ENCODE data around the gene TMOD1. TPM values are rescaled to one million over a fixed set of nuclear protein-coding genes. Genes with fewer than 3 reads are reported as not detected.
"Not testable (repeated sequence)": the region's sequence is repeated elsewhere in the genome, so short reads cannot be mapped to it uniquely, and the experiment has no call there.

Gene TMOD1
- total RNA-seq, 2 experiments from 2014 or later: 1.5 to 1.8 TPM

GRCh38 chr9:97572196-97572891 lies 70.9 kb downstream of the TMOD1 start:
- no peak overlapping the region for H3K27ac Mint-ChIP-seq
- H3K9me3 Mint-ChIP-seq: no peaks in the 10 kb centered on the region
- peaks cover 5% of the 10 kb centered on the region for H3K27me3 Mint-ChIP-seq
- ChIA-PET CTCF (interaction anchor here (1.5 kb wide), 1 partner anchor 26 kb away, joined by 5 read pairs; no protein-coding TSS in a partner anchor), POLR2A (no interaction called here)
- H3K36me3 Mint-ChIP-seq (ENCODE audit: low read depth): peaks cover 3% of the 10 kb centered on the region
- peaks cover 17% of the 10 kb centered on the region for H3K4me1 Mint-ChIP-seq
- no peak for DNase-seq
- H3K4me3 Mint-ChIP-seq: no peak overlapping the region

- no peak overlapping the region for H3K4me3 Mint-ChIP-seq
- H3K36me3 Mint-ChIP-seq (ENCODE audit: low read depth): peaks cover 3% of the 10 kb centered on the region
- H3K9me3 Mint-ChIP-seq: no peaks in the 10 kb centered on the region
- POLR2A ChIA-PET: no interaction called here
- no peak overlapping the region for H3K27ac Mint-ChIP-seq
- peaks cover 5% of the 10 kb centered on the region for H3K27me3 Mint-ChIP-seq
- no peak for DNase-seq
- H3K4me1 Mint-ChIP-seq: peaks cover 17% of the 10 kb centered on the region
- CTCF ChIA-PET: interaction anchor here (1.5 kb wide), 1 partner anchor 26 kb away, joined by 5 read pairs; no protein-coding TSS in a partner anchor
These were observed 71.5 kb downstream of the TMOD1 start for GRCh38 chr9:97572892-97573365.

- H3K4me1 Mint-ChIP-seq: peaks cover 17% of the 10 kb centered on the region
- no peak overlapping the region for H3K27ac Mint-ChIP-seq
- H3K4me3 Mint-ChIP-seq: no peak overlapping the region
- ChIA-PET CTCF (interaction anchor here (1.5 kb wide), 1 partner anchor 25 kb away, joined by 5 read pairs; no protein-coding TSS in a partner anchor), POLR2A (no interaction called here)
- peaks cover 4% of the 10 kb centered on the region for H3K27me3 Mint-ChIP-seq
- peaks cover 3% of the 10 kb centered on the region for H3K36me3 Mint-ChIP-seq (ENCODE audit: low read depth)
- H3K9me3 Mint-ChIP-seq: no peaks in the 10 kb centered on the region
- DNase-seq: no peak
These were observed 72.1 kb downstream of the TMOD1 start for GRCh38 chr9:97573482-97574073.

- peaks cover 17% of the 10 kb centered on the region for H3K4me1 Mint-ChIP-seq
- H3K4me3 Mint-ChIP-seq; DNase-seq; H3K27me3 Mint-ChIP-seq; H3K36me3 Mint-ChIP-seq (ENCODE audit: low read depth); H3K9me3 Mint-ChIP-seq; H3K27ac Mint-ChIP-seq: not testable (repeated sequence)
- ChIA-PET CTCF (interaction anchor here (0.6 to 2.6 kb wide), 3 partner anchors 24 to 86 kb away, joined by 3 to 11 read pairs (median 4); partner anchors contain the start of genes NCBP1 and TSTD2), POLR2A (interaction anchor here (1.5 kb wide), 1 partner anchor 60 kb away, joined by 7 read pairs; the partner anchor contains the start of genes NCBP1 and TSTD2)
These were observed 72.7 kb downstream of the TMOD1 start for GRCh38 chr9:97574101-97574571.

- ChIA-PET POLR2A (interaction anchor here (0.9 to 1.5 kb wide), 3 partner anchors 14 to 101 kb away, joined by 3 to 7 read pairs (median 4); partner anchors contain the start of genes NCBP1 and TSTD2), CTCF (interaction anchor here (0.6 to 2.6 kb wide), 4 partner anchors 24 to 1009 kb away, joined by 3 to 11 read pairs (median 4); partner anchors contain the start of genes NCBP1 and TSTD2)
- H3K9me3 Mint-ChIP-seq; H3K36me3 Mint-ChIP-seq (ENCODE audit: low read depth); H3K27me3 Mint-ChIP-seq: not testable (repeated sequence)
- peak; percentile 47 for DNase-seq
- Mint-ChIP-seq H3K27ac (peak overlapping the region; percentile 76), H3K4me1 (peaks cover 17% of the 10 kb centered on the region), H3K4me3 (peak overlapping the region; percentile 75)
These were observed 73.6 kb downstream of the TMOD1 start for GRCh38 chr9:97574921-97575672.

- no peak for DNase-seq
These were observed 74.3 kb downstream of the TMOD1 start for GRCh38 chr9:97575673-97576200.

GRCh38 chr9:97577051-97577450 lies 75.6 kb downstream of the TMOD1 start:
- CTCF ChIA-PET: interaction anchor here (1.2 kb wide), 1 partner anchor 21 kb away, joined by 4 read pairs; no protein-coding TSS in a partner anchor

More at GRCh38 chr9:97575673-97576200, 74.3 kb downstream of the TMOD1 start:
- Mint-ChIP-seq H3K27ac (no peak overlapping the region), H3K36me3 (ENCODE audit: low read depth) (peaks cover 3% of the 10 kb centered on the region), H3K9me3 (no peaks in the 10 kb centered on the region), H3K27me3 (no peaks in the 10 kb centered on the region), H3K4me3 (peak overlapping the region; percentile 75), H3K4me1 (peaks cover 17% of the 10 kb centered on the region)
- CTCF ChIA-PET: interaction anchor here (0.6 to 2.6 kb wide), 3 partner anchors 23 to 1010 kb away, joined by 3 to 11 read pairs (median 4); partner anchors contain the start of genes NCBP1 and TSTD2
- POLR2A ChIA-PET: interaction anchor here (0.9 to 1.5 kb wide), 3 partner anchors 15 to 102 kb away, joined by 3 to 7 read pairs (median 4); partner anchors contain the start of genes NCBP1 and TSTD2

GRCh38 chr9:97578846-97579245 lies 77.4 kb downstream of the TMOD1 start:
- peaks cover 15% of the 10 kb centered on the region for H3K4me1 Mint-ChIP-seq
- no peak for DNase-seq
- ChIA-PET CTCF (no interaction called here), POLR2A (no interaction called here)
- H3K4me3 Mint-ChIP-seq: no peak overlapping the region
- no peaks in the 10 kb centered on the region for H3K27me3 Mint-ChIP-seq
- H3K27ac Mint-ChIP-seq: no peak overlapping the region
- H3K9me3 Mint-ChIP-seq: no peaks in the 10 kb centered on the region
- peaks cover 3% of the 10 kb centered on the region for H3K36me3 Mint-ChIP-seq (ENCODE audit: low read depth)

More at GRCh38 chr9:97577051-97577450, 75.6 kb downstream of the TMOD1 start:
- H3K36me3 Mint-ChIP-seq (ENCODE audit: low read depth): peaks cover 3% of the 10 kb centered on the region
- H3K27me3 Mint-ChIP-seq: no peaks in the 10 kb centered on the region
- H3K9me3 Mint-ChIP-seq: no peaks in the 10 kb centered on the region
- no peak for DNase-seq
- H3K27ac Mint-ChIP-seq: no peak overlapping the region
- H3K4me1 Mint-ChIP-seq: peaks cover 17% of the 10 kb centered on the region
- H3K4me3 Mint-ChIP-seq: no peak overlapping the region
- POLR2A ChIA-PET: interaction anchor here (1.1 kb wide), 1 partner anchor 55 kb away, joined by 5 read pairs; no protein-coding TSS in a partner anchor

GRCh38 chr9:97579914-97580313 lies 78.4 kb downstream of the TMOD1 start:
- DNase-seq: no peak
- Mint-ChIP-seq H3K4me3 (no peak overlapping the region), H3K27ac (no peak overlapping the region), H3K4me1 (peaks cover 11% of the 10 kb centered on the region), H3K36me3 (ENCODE audit: low read depth) (no peaks in the 10 kb centered on the region), H3K27me3 (no peaks in the 10 kb centered on the region), H3K9me3 (no peaks in the 10 kb centered on the region)
- CTCF ChIA-PET: no interaction called here
- POLR2A ChIA-PET: no interaction called here

GRCh38 chr9:97581590-97581989 lies 80.1 kb downstream of the TMOD1 start:
- H3K27me3 Mint-ChIP-seq; H3K9me3 Mint-ChIP-seq; DNase-seq; H3K36me3 Mint-ChIP-seq (ENCODE audit: low read depth); H3K4me3 Mint-ChIP-seq; H3K4me1 Mint-ChIP-seq; POLR2A ChIA-PET; CTCF ChIA-PET; H3K27ac Mint-ChIP-seq: not testable (repeated sequence)

GRCh38 chr9:97584778-97585177 lies 83.3 kb downstream of the TMOD1 start:
- H3K27ac Mint-ChIP-seq; CTCF ChIA-PET; H3K4me3 Mint-ChIP-seq; H3K4me1 Mint-ChIP-seq; H3K36me3 Mint-ChIP-seq (ENCODE audit: low read depth); H3K9me3 Mint-ChIP-seq; DNase-seq; H3K27me3 Mint-ChIP-seq; POLR2A ChIA-PET: not testable (repeated sequence)

- H3K4me1 Mint-ChIP-seq; H3K27me3 Mint-ChIP-seq; H3K4me3 Mint-ChIP-seq; POLR2A ChIA-PET; H3K9me3 Mint-ChIP-seq; CTCF ChIA-PET; H3K36me3 Mint-ChIP-seq (ENCODE audit: low read depth); DNase-seq; H3K27ac Mint-ChIP-seq: not testable (repeated sequence)
These were observed 85.4 kb downstream of the TMOD1 start for GRCh38 chr9:97586909-97587308.

Data from activated CD4-positive, alpha-beta memory T cell treated with anti-CD3 and anti-CD28 coated beads, Interleukin-2, amount 10 ng/mL, durations not matched to agents 7 days and 5 days (primary cell).